GM23338 (cell line): ENCODE results near the gene DKK1. TPM values are rescaled to one million over a fixed set of nuclear protein-coding genes. Genes with fewer than 3 reads are reported as not detected.

Source experiments
- ATAC-seq: fragments of 200-7000 bp; cut with Tn5 transposase; 3 replicates; pipeline ENCODE4 v1.9.1; 2020
- DNase-seq: peaks from one replicate; pipeline ENCODE4 v3.0.0-alpha.2; 2015; ENCODE audit warnings: low spot score
- H2AFZ ChIP-seq: fragments of 200-600 bp; sonication (generic); 2 replicates; pipeline ENCODE4 v1.8.0; 2016; ENCODE audit warnings: antibody characterized with exemption, mild to moderate bottlenecking, moderate library complexity
- H3F3A ChIP-seq: fragments of 200-600 bp; sonication (generic); replicated peaks from 2 replicates; pipeline ENCODE4 v1.8.0; 2017; ENCODE audit warnings: antibody characterized with exemption, mixed run types, low read depth
- H3K27ac ChIP-seq: fragments of 200-600 bp; sonication (generic); 2 replicates; pipeline ENCODE4 v1.6.1; 2016; ENCODE audit warnings: low read depth
- H3K27me3 ChIP-seq: fragments of 200-600 bp; sonication (generic); 2 replicates; pipeline ENCODE4 v1.8.0; 2016; ENCODE audit warnings: mild to moderate bottlenecking, mixed run types, moderate library complexity; ENCODE audit not compliant: insufficient read depth
- H3K36me3 ChIP-seq: fragments of 200-600 bp; sonication (generic); 2 replicates; pipeline ENCODE4 v1.8.0; 2016; ENCODE audit warnings: mild to moderate bottlenecking; ENCODE audit not compliant: insufficient read depth
- H3K4me1 ChIP-seq: fragments of 200-600 bp; sonication (generic); 2 replicates; pipeline ENCODE4 v1.8.0; 2016; ENCODE audit warnings: mild to moderate bottlenecking, moderate library complexity; ENCODE audit not compliant: insufficient read depth
- H3K4me2 ChIP-seq: fragments of 200-600 bp; sonication (generic); 2 replicates; pipeline ENCODE4 v1.7.1; 2017; ENCODE audit warnings: mixed run types
- H3K4me3 ChIP-seq: fragments of 200-600 bp; sonication (generic); 2 replicates; pipeline ENCODE4 v1.6.1; 2016; ENCODE audit warnings: mixed run types
- H3K79me2 ChIP-seq: fragments of 200-600 bp; sonication (generic); replicated peaks from 2 replicates; pipeline ENCODE4 v1.8.0; 2017; ENCODE audit warnings: mild to moderate bottlenecking; ENCODE audit not compliant: insufficient read depth
- H3K9me2 ChIP-seq: fragments of 200-600 bp; sonication (generic); 2 replicates; pipeline ENCODE4 v1.8.0; 2017; ENCODE audit not compliant: insufficient read depth
- H4K20me1 ChIP-seq: fragments of 200-600 bp; sonication (generic); replicated peaks from 2 replicates; pipeline ENCODE4 v1.8.0; 2017; ENCODE audit warnings: mild to moderate bottlenecking; ENCODE audit not compliant: insufficient read depth
- H3K27ac Mint-ChIP-seq: 2 replicates; pipeline ENCODE4 v1.8.0; 2020; ENCODE audit warnings: inconsistent platforms, mild to moderate bottlenecking, moderate library complexity, mixed read lengths
- H3K27me3 Mint-ChIP-seq: 3 replicates; pipeline ENCODE4 v1.8.0; 2022; ENCODE audit warnings: low read depth, mild to moderate bottlenecking, moderate library complexity, mixed read lengths, inconsistent platforms; ENCODE audit not compliant: insufficient read depth, poor library complexity
- H3K36me3 Mint-ChIP-seq: 3 replicates; pipeline ENCODE4 v1.8.0; 2021; ENCODE audit warnings: low read depth, mild to moderate bottlenecking, inconsistent platforms, moderate library complexity, mixed read lengths
- H3K4me1 Mint-ChIP-seq: 3 replicates; pipeline ENCODE4 v1.8.0; 2020; ENCODE audit warnings: mild to moderate bottlenecking, inconsistent platforms, mixed read lengths
- H3K4me3 Mint-ChIP-seq: 3 replicates; pipeline ENCODE4 v1.8.0; 2021; ENCODE audit warnings: moderate library complexity, mild to moderate bottlenecking, inconsistent platforms, mixed read lengths
- H3K9me3 Mint-ChIP-seq: 3 replicates; pipeline ENCODE4 v1.8.0; 2020; ENCODE audit warnings: moderate library complexity, mild to moderate bottlenecking, inconsistent platforms, mixed read lengths
- CREB1 ChIP-seq: fragments of 250-450 bp; sonication (Bioruptor Pico); IDR thresholded peaks from 2 replicates; pipeline ENCODE4 v1.5.0; 2020; ENCODE audit warnings: low read depth, mild to moderate bottlenecking, moderate library complexity
- CTCF ChIP-seq, 2 experiments: fragments of 200-600 bp in 1 of 2; sonication (generic) in 1 of 2; conservative IDR thresholded peaks; 2 replicates each; pipeline versions ENCODE4 v1.5.1 to v1.6.1; 2016 to 2017; ENCODE audit warnings: antibody characterized with exemption in 2 of 2, low read depth in 2 of 2, mild to moderate bottlenecking in 2 of 2, moderate library complexity in 1 of 2
- EZH2 ChIP-seq: fragments of 200-600 bp; sonication (generic); IDR thresholded peaks from one replicate; pipeline ENCODE4 v1.8.0; 2017; ENCODE audit warnings: antibody characterized with exemption, mild to moderate bottlenecking, low read depth; ENCODE audit not compliant: unreplicated experiment
- EZH2phosphoT487 ChIP-seq: fragments of 200-600 bp; sonication (generic); IDR thresholded peaks from one replicate; pipeline ENCODE4 v1.8.1; 2018; ENCODE audit warnings: antibody characterized with exemption; ENCODE audit not compliant: unreplicated experiment
- JUNB ChIP-seq: IDR thresholded peaks from one replicate; pipeline ENCODE4 v1.6.1; 2016; ENCODE audit warnings: antibody characterized with exemption; ENCODE audit not compliant: unreplicated experiment
- ZNF114 ChIP-seq: fragments of 250-450 bp; sonication (Bioruptor Pico); IDR thresholded peaks from 2 replicates; pipeline ENCODE4 v1.5.0; 2020; ENCODE audit warnings: mild to moderate bottlenecking, moderate library complexity
- ZNF331 ChIP-seq: fragments of 250-450 bp; sonication (Bioruptor Pico); IDR thresholded peaks from 2 replicates; pipeline ENCODE4 v1.5.0; 2020; ENCODE audit warnings: low read depth, mild to moderate bottlenecking, moderate library complexity
- ZNF462 ChIP-seq: fragments of 250-450 bp; sonication (Bioruptor Pico); IDR thresholded peaks from 2 replicates; pipeline ENCODE4 v1.5.0; 2020; ENCODE audit warnings: mild to moderate bottlenecking, moderate library complexity
- polyA plus RNA-seq: library from polyadenylated mRNA; unstranded; fragments of >200 nt; fragmentation: Nextera tagmentation; extraction: Ambion mirVana; gene quantifications from 2 replicates; pipeline ENCODE4 v1.2.1, GENCODE V29; 2016
- total RNA-seq: library from RNA; depleted of rRNA; stranded (reverse); fragments of >200 nt; shearing (Covaris generic); gene quantifications from 2 replicates; pipeline ENCODE4 v1.2.3, GENCODE V29; 2014

The DKK1 gene
- total and polyA plus RNA-seq, 2 experiments from 2014 or later = 0.45 TPM; not detected in 1

GRCh38 chr10:52284416-52285013 lies 29.6 kb upstream of the DKK1 start:
- no peak overlapping the region for H3K4me2 ChIP-seq
- no peaks in the 10 kb centered on the region for H3K9me2 ChIP-seq
- DNase-seq = no peak
- H4K20me1 ChIP-seq = no peaks in the 10 kb centered on the region
- H2AFZ ChIP-seq = no peak overlapping the region
- no peak overlapping the region for H3K4me3 ChIP-seq
- no peak overlapping the region for H3K27ac Mint-ChIP-seq
- H3K27me3 ChIP-seq = no peaks in the 10 kb centered on the region
- no peaks in the 10 kb centered on the region for H3K27me3 Mint-ChIP-seq
- H3K36me3 ChIP-seq = no peaks in the 10 kb centered on the region
- H3K36me3 Mint-ChIP-seq = no peaks in the 10 kb centered on the region
- H3K4me1 ChIP-seq = no peaks in the 10 kb centered on the region
- H3K79me2 ChIP-seq = no peaks in the 10 kb centered on the region
- H3K4me3 Mint-ChIP-seq = no peak overlapping the region
- no peak overlapping the region for H3K27ac ChIP-seq
- no peaks in the 10 kb centered on the region for H3F3A ChIP-seq
- H3K9me3 Mint-ChIP-seq = no peaks in the 10 kb centered on the region
- no peak for ATAC-seq
- TF ChIP-seq JUNB = no peak
- TF ChIP-seq EZH2phosphoT487 = no peak
- no peak for TF ChIP-seq EZH2
- TF ChIP-seq CTCF (conservative IDR thresholded peaks at IDR 0.05; ENCODE audit: low read depth in 2 of 2) = no peak
- no peak for TF ChIP-seq ZNF462 (CRISPR knock-in tag)
- no peak for TF ChIP-seq ZNF114
- no peak for TF ChIP-seq ZNF331 (CRISPR knock-in tag)
- TF ChIP-seq CREB1 (CRISPR knock-in tag) = no peak
- peaks cover 2% of the 10 kb centered on the region; the same call in 1 of the 3 replicates for H3K4me1 Mint-ChIP-seq
